Measurements from ENCODE around the gene SLC1A4. TPM values are rescaled to one million over a fixed set of nuclear protein-coding genes. Genes with fewer than 3 reads are reported as not detected.

The SLC1A4 gene
- total RNA-seq, 1 experiment from 2014 or later: 35.0 TPM

GRCh38 chr2:64941801-64942200 lies 47.4 kb upstream of the SLC1A4 start:
- Mint-ChIP-seq H3K27me3 (ENCODE audit: insufficient read depth, unreplicated experiment) (no peaks in the 10 kb centered on the region), H3K36me3 (ENCODE audit: insufficient read depth, unreplicated experiment) (no peaks in the 10 kb centered on the region), H3K4me1 (ENCODE audit: low read depth, unreplicated experiment) (peaks cover 14% of the 10 kb centered on the region), H3K9me3 (ENCODE audit: unreplicated experiment) (no peaks in the 10 kb centered on the region), H3K27ac (ENCODE audit: unreplicated experiment) (no peak overlapping the region), H3K4me3 (ENCODE audit: unreplicated experiment) (no peak overlapping the region)
- H3K4me1 ChIP-seq: peaks cover 7% of the 10 kb centered on the region; the same call in 1 of the 2 replicates
- no peak for DNase-seq
- H3K27me3 ChIP-seq (replicated peaks; ENCODE audit: control insufficient read depth, insufficient read depth, low read length): no peaks in the 10 kb centered on the region
- no peak for TF ChIP-seq CTCF (IDR thresholded peaks at IDR 0.05; ENCODE audit: insufficient read depth in 1 of 2, low read depth in 1 of 2, low read length in 1 of 2, severe bottlenecking in 1 of 2, unreplicated experiment in 1 of 2)
- H3K4me3 ChIP-seq (ENCODE audit: low read depth, low read length): no peak overlapping the region
- ChIA-PET POLR2A (interaction anchor here (0.5 to 0.6 kb wide), 2 partner anchors 26 to 47 kb away, joined by 3 to 5 read pairs; no protein-coding TSS in a partner anchor), CTCF (interaction anchor here (1.0 kb wide), 1 partner anchor 24 kb away, joined by 5 read pairs; no protein-coding TSS in a partner anchor)
- no peaks in the 10 kb centered on the region for H3K9me3 ChIP-seq
- no TSS peak for BruUV-seq (replicated peaks)
- intact Hi-C loops (cut with micrococcal nuclease; ENCODE audit: unreplicated experiment): no loop called here
- no peaks in the 10 kb centered on the region for H3K36me3 ChIP-seq (ENCODE audit: control insufficient read depth, insufficient read depth, low read length)

- CTCF ChIA-PET: no interaction called here
- no peak for DNase-seq
- Mint-ChIP-seq H3K9me3 (ENCODE audit: unreplicated experiment) (no peaks in the 10 kb centered on the region), H3K27me3 (ENCODE audit: insufficient read depth, unreplicated experiment) (no peaks in the 10 kb centered on the region), H3K36me3 (ENCODE audit: insufficient read depth, unreplicated experiment) (no peaks in the 10 kb centered on the region), H3K27ac (ENCODE audit: unreplicated experiment) (no peak overlapping the region), H3K4me3 (ENCODE audit: unreplicated experiment) (no peak overlapping the region), H3K4me1 (ENCODE audit: low read depth, unreplicated experiment) (peaks cover 14% of the 10 kb centered on the region)
- POLR2A ChIA-PET: no interaction called here
- no peak overlapping the region for H3K4me3 ChIP-seq (ENCODE audit: low read depth, low read length)
- peaks cover 7% of the 10 kb centered on the region; the same call in 1 of the 2 replicates for H3K4me1 ChIP-seq
- H3K9me3 ChIP-seq: no peaks in the 10 kb centered on the region
- intact Hi-C loops (cut with micrococcal nuclease; ENCODE audit: unreplicated experiment): no loop called here
- TF ChIP-seq CTCF (IDR thresholded peaks at IDR 0.05; ENCODE audit: insufficient read depth in 1 of 2, low read depth in 1 of 2, low read length in 1 of 2, severe bottlenecking in 1 of 2, unreplicated experiment in 1 of 2): no peak
- no peaks in the 10 kb centered on the region for H3K27me3 ChIP-seq (replicated peaks; ENCODE audit: control insufficient read depth, insufficient read depth, low read length)
- no peaks in the 10 kb centered on the region for H3K36me3 ChIP-seq (ENCODE audit: control insufficient read depth, insufficient read depth, low read length)
- no TSS peak for BruUV-seq (replicated peaks)
Observed at GRCh38 chr2:64942693-64943092, 46.5 kb upstream of the SLC1A4 start.

GRCh38 chr2:64943387-64944150 lies 45.6 kb upstream of the SLC1A4 start:
- intact Hi-C loops (cut with micrococcal nuclease; ENCODE audit: unreplicated experiment): no loop called here
- Mint-ChIP-seq H3K9me3 (ENCODE audit: unreplicated experiment) (no peaks in the 10 kb centered on the region), H3K36me3 (ENCODE audit: insufficient read depth, unreplicated experiment) (no peaks in the 10 kb centered on the region), H3K4me1 (ENCODE audit: low read depth, unreplicated experiment) (peaks cover 14% of the 10 kb centered on the region), H3K27ac (ENCODE audit: unreplicated experiment) (no peak overlapping the region), H3K27me3 (ENCODE audit: insufficient read depth, unreplicated experiment) (no peaks in the 10 kb centered on the region), H3K4me3 (ENCODE audit: unreplicated experiment) (no peak overlapping the region)
- CTCF ChIA-PET: no interaction called here
- BruUV-seq (replicated peaks): no TSS peak
- no peak for TF ChIP-seq CTCF (IDR thresholded peaks at IDR 0.05; ENCODE audit: insufficient read depth in 1 of 2, low read depth in 1 of 2, low read length in 1 of 2, severe bottlenecking in 1 of 2, unreplicated experiment in 1 of 2)
- Histone ChIP-seq H3K4me3 (ENCODE audit: low read depth, low read length) (no peak overlapping the region), H3K36me3 (ENCODE audit: control insufficient read depth, insufficient read depth, low read length) (no peaks in the 10 kb centered on the region), H3K4me1 (peaks cover 7% of the 10 kb centered on the region; the same call in 1 of the 2 replicates), H3K27me3 (replicated peaks; ENCODE audit: control insufficient read depth, insufficient read depth, low read length) (no peaks in the 10 kb centered on the region), H3K9me3 (no peaks in the 10 kb centered on the region)
- peak in 1 of 2 experiments; percentile 14 for DNase-seq
- POLR2A ChIA-PET: no interaction called here

Measured in Caco-2 (cell line).